D721Med (cell line): Measurements from ENCODE around the gene RALB.

Experiments used
- DNase-seq: peaks from one replicate; pipeline ENCODE4 v3.0.0; 2011; ENCODE audit warnings: low spot score; ENCODE audit not compliant: insufficient read length
- FAIRE-seq: peaks from 2 replicates; lab custom pipeline; 2011; peaks lifted over from hg19 to GRCh38; lab: Jason Lieb, UNC
- TF ChIP-seq, protein P1 (sequence below): IDR thresholded peaks from 2 replicates; pipeline ENCODE4 v1.5.1; 2012; ENCODE audit warnings: mild to moderate bottlenecking, control low read depth; ENCODE audit not compliant: insufficient read depth; ENCODE audit errors: missing control alignments

Gene RALB

DNA sequence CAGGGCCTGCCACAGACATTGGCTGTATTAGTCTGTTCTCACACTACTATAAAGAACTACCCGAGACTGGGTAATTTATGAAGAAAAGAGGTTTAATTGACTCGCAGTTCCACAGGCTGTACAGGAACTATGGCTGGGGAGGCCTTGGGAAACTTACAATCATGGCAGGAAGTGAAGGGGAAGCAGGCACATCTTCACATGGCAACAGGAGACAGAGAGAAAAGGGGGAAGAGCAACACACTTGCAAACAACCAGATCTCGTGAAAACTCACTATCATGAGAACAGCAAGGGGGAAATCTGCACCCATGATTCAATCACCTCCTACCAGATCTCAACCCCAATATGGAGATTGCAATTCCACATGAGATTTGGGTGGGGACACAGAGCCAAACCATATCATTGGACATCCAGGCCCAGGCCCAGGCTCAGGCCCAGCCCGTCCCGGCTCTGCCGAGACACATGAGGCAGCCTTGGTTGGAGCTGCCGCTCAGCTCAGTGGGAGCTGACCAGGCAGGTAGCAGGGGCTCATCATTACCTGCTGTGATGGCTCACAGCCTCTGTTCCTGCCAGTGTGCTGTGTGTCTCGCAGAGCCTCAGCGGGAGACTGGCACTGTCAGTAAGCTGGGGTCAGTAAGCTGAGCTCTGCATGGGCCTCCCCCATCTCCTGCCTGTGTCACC is 8.6 kb upstream of the RALB start:
- no peak for FAIRE-seq
- DNase-seq = no peak
- TF ChIP-seq, protein P1, sequence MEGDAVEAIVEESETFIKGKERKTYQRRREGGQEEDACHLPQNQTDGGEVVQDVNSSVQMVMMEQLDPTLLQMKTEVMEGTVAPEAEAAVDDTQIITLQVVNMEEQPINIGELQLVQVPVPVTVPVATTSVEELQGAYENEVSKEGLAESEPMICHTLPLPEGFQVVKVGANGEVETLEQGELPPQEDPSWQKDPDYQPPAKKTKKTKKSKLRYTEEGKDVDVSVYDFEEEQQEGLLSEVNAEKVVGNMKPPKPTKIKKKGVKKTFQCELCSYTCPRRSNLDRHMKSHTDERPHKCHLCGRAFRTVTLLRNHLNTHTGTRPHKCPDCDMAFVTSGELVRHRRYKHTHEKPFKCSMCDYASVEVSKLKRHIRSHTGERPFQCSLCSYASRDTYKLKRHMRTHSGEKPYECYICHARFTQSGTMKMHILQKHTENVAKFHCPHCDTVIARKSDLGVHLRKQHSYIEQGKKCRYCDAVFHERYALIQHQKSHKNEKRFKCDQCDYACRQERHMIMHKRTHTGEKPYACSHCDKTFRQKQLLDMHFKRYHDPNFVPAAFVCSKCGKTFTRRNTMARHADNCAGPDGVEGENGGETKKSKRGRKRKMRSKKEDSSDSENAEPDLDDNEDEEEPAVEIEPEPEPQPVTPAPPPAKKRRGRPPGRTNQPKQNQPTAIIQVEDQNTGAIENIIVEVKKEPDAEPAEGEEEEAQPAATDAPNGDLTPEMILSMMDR = no peak

DNA sequence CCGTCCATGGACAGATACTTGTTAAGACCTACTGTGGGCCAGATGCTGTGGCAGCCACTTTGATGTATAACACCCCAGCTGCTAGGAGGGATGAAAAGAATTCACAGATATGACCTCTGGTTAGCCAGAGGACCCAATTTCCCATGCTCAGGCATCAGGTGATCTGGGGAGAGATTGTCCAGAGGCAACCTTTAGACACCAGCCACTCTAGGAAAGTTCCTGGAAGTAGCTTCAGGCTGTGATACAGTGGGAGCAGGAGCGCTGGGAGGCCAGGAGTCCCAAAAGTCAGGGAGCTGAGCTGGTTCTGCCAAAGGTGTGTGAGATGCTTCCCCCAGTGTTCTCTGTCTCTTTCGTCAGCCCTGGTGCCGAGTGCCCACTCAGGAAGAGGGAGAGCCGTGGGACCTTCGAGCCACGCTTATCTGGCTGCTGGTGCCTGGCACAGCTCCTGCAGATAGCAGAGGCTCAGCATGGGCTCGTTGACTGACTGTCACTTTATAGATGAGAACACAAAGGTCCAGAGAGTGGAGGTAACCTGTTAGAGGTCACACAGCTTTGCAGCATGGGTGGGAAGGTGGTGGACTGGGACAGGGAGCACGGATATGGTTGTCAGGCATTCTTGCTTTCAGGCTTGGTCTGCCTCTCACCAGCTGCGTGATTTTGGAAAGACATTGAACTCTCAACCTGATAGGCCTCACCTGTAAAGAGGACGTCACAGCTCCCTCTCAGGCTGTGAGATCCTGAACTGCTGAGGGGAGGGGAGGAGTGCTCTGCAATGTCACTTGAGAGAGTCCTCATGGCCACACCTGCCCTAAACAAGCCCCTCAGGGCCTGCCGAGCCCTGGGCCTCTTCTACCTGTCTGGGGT is 7.8 kb upstream of the RALB start:
- DNase-seq (no peak), FAIRE-seq (no peak)
- TF ChIP-seq, protein P1 = no peak

DNA sequence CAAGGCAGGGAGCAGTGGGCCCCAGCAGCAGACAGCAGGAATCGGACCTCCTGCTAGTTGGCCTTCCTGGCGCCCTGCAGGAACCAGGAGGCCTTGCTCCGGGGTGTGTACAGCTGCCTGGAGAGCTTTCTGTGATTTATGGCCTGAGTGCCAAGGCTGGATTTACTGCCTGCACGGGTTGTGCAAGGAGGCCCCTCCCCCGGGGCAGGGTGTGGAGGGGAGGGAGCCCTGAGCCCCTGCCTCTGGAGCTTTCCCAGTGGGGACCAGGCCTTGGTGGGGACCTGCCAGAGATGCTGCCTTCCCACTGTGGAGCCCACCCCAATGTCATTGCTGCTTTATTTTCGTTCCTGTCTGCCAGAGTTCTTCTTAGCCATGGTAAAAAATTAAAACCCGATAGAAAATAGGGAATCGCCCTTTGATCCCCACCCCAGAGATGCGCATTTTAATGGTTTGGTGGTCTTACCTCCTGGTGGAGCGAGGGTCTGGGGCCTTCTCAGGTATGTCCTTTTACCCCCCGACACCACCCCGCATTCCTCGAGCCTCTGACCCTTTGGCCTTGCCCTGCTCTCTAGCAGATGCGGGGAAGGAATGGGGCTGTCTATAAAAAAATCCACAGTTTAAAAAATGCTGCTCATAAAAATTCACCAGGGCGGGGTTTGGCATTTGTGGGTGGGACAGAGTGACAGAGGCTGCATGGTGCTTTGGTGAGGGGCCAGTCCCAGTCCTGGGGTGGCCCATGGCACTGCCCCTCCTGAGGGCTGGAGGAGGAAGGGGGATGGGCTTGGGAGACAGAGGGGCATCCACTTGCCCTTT is 6.9 kb upstream of the RALB start:
- peak; percentile 54 for DNase-seq
- TF ChIP-seq, protein P1 = no peak
- FAIRE-seq = no peak

DNA sequence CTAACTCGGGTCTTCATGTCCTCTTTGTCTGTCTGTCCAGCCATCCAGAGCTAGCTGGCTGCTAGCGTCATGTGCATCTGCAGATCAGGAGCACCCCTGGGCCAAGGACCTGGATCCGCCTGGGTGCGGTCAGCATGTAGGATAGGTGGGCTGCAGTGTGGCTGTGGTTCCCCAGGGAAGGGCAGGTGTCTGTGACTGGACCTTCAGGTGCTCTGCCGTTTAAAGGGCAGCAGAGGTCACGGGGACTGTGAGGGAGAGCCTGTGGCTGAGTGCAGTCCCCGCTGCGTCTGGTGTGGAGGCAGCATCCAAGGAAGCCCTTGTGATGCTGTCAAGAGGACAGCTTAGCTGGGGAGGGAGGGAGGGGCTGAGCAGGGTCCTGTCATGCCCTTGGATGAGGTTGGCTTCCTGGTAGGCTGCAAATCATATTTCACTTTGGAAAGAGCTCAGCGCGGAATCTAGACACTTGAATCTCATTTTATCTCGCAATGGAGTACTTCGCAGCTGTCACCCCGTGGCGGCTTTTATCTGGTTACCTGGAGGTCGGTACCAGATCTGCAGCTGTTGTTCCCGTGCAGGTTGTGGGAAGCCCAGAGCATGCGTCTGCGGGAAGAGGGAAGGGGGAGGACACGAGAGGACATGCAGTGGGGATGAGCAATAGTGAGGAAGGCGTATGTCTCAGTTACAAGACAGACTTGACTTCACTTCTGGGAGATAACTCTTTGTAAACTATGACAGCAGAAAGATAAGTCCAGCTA is 5.9 kb upstream of the RALB start:
- no peak for FAIRE-seq
- TF ChIP-seq, protein P1 = no peak
- no peak for DNase-seq

DNA sequence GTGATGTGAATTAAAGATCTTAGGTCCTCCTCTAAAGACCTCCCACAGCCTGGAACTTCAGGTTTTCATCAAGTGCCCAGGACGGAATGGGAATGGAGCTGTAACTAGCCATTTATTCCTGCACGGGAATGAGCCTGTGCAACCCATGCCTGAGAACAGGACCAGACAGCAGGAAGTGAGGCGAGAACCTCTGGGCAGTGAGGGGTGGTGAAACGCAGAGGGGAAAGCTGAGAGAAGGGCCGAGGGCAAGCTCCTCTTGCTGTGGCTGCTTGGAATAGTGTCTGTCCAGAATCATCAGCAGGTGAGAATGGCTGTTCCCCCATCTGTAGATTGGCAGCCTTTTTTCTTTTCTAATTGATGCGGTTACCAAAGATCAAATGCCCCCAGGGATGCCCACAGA is 4.8 kb upstream of the RALB start:
- DNase-seq = no peak
- TF ChIP-seq, protein P1 = no peak
- FAIRE-seq = no peak

DNA sequence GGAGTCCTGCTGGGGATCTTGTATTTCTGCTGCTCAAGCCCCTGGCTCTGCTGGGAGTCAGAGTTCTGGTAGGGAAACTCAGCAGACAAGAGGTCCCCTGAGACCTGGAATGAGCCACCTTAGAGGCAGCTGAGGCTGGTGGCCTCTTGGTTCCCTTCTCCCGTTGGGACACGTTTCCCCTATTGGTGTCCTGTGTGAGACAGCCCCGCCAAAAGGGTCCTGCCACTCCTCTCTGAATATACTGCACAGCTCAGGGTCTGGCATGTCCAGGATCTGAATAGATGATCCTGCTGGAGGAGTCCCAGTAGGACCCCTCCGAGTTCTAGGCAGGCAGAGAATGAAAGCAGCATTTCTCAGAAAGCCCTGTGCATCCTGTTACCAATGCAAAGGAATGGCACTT is 2.0 kb upstream of the RALB start:
- no peak for DNase-seq
- no peak for FAIRE-seq
- TF ChIP-seq, protein P1 = no peak
